Measurements from ENCODE around the gene BMAL2.

DNA sequence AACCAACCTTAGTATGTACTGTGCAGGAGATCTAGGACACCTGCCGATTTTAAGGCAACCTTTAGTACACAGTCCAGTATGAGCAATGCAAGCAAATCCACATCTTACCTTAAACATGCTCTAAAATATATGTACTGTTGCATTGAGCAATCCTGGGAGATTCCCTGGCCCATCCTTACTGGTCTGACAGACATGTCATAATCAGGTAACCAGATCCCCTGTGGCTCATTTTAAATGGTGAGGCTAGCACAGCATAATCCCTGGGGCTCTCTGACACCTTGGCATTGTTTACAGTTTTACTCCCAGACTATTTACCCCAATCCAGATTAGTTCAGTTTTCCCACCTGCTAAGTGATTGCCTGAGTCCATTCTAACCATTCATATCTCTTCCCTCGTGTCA lies 15.1 kb downstream of the BMAL2 start:
- TF ChIP-seq MTA3 (CRISPR knock-in tag; IDR thresholded peaks at IDR 0.05) = no peak
- no peak for TF ChIP-seq ATRX (CRISPR knock-in tag; IDR thresholded peaks at IDR 0.05; ENCODE audit: borderline replicate concordance)
- no peak for TF ChIP-seq PAF1 (CRISPR knock-in tag; IDR thresholded peaks at IDR 0.05)
- TF ChIP-seq NFRKB (IDR thresholded peaks at IDR 0.05) = no peak
- no peak for TF ChIP-seq NBN (conservative IDR thresholded peaks at IDR 0.05)
- no peak for TF ChIP-seq FOXK1 (CRISPR knock-in tag; IDR thresholded peaks at IDR 0.05; ENCODE audit: borderline replicate concordance, low read depth)
- TF ChIP-seq ZNF12 (CRISPR knock-in tag; IDR thresholded peaks at IDR 0.05) = no peak
- no peak for TF ChIP-seq TRIM24 (CRISPR knock-in tag; IDR thresholded peaks at IDR 0.05)
- no peak for TF ChIP-seq ZBTB7A (CRISPR knock-in tag; IDR thresholded peaks at IDR 0.05)
- TF ChIP-seq POLR2A (IDR thresholded peaks at IDR 0.05; ENCODE audit: insufficient read depth in 1 of 2, low read depth in 2 of 2, low read length in 2 of 2) = no peak
- no peak for TF ChIP-seq ZNF296 (CRISPR knock-in tag; conservative IDR thresholded peaks at IDR 0.05)
